Smooth muscle cell (in vitro differentiated cells): Measurements from ENCODE around the gene TAPBPL. TPM values are rescaled to one million over a fixed set of nuclear protein-coding genes. Genes with fewer than 3 reads are reported as not detected.

Source experiments
- DNase-seq: peaks from one replicate; lab custom pipeline; 2025; ENCODE audit not compliant: unreplicated experiment; lab: John Stamatoyannopoulos, UW
- H2AFZ ChIP-seq: fragments of 200-600 bp; sonication (generic); 2 replicates; pipeline ENCODE4 v1.6.0; 2016; ENCODE audit warnings: antibody characterized with exemption, low read depth, mild to moderate bottlenecking
- H3F3A ChIP-seq: fragments of 200-600 bp; sonication (generic); 2 replicates; pipeline ENCODE4 v1.6.0; 2017; ENCODE audit warnings: antibody characterized with exemption, low read depth
- H3K27ac ChIP-seq: fragments of 200-600 bp; sonication (generic); 2 replicates; pipeline ENCODE4 v1.5.1; 2016; ENCODE audit warnings: low read depth, mild to moderate bottlenecking
- H3K27me3 ChIP-seq: fragments of 200-600 bp; sonication (generic); 2 replicates; pipeline ENCODE4 v1.6.1; 2016; ENCODE audit warnings: low read depth, mild to moderate bottlenecking
- H3K36me3 ChIP-seq: fragments of 200-600 bp; sonication (generic); 2 replicates; pipeline ENCODE4 v1.5.1; 2016; ENCODE audit warnings: low read depth
- H3K4me1 ChIP-seq: fragments of 200-600 bp; sonication (generic); 2 replicates; pipeline ENCODE4 v1.5.1; 2016; ENCODE audit warnings: low read depth
- H3K4me2 ChIP-seq: fragments of 200-600 bp; sonication (generic); 2 replicates; pipeline ENCODE4 v1.6.0; 2016; ENCODE audit warnings: mild to moderate bottlenecking
- H3K4me3 ChIP-seq: fragments of 200-600 bp; sonication (generic); 2 replicates; pipeline ENCODE4 v1.5.1; 2016; ENCODE audit warnings: mild to moderate bottlenecking
- H3K79me2 ChIP-seq: fragments of 200-600 bp; sonication (generic); 2 replicates; pipeline ENCODE4 v1.6.0; 2016; ENCODE audit warnings: low read depth, mild to moderate bottlenecking
- H3K9ac ChIP-seq: fragments of 200-600 bp; sonication (generic); 2 replicates; pipeline ENCODE4 v1.6.0; 2016; ENCODE audit warnings: low read depth
- H3K9me3 ChIP-seq: fragments of 200-600 bp; sonication (generic); replicated peaks from 2 replicates; pipeline ENCODE4 v1.5.1; 2016; ENCODE audit warnings: low read depth
- H4K20me1 ChIP-seq: fragments of 200-600 bp; sonication (generic); 2 replicates; pipeline ENCODE4 v1.6.0; 2016; ENCODE audit warnings: low read depth
- CTCF ChIP-seq: fragments of 200-600 bp; sonication (generic); IDR thresholded peaks from 2 replicates; pipeline ENCODE4 v1.5.1; 2017; ENCODE audit warnings: borderline replicate concordance, mild to moderate bottlenecking, antibody characterized with exemption; ENCODE audit not compliant: insufficient read depth, poor library complexity, severe bottlenecking
- WGBS: methylation state at CpG from one replicate; pipeline ENCODE4 v1.1.7; 2016; ENCODE audit warnings: low lambda C conversion rate; 5-methylcytosine and 5-hydroxymethylcytosine counted together
- polyA plus RNA-seq: library from polyadenylated mRNA; unstranded; fragments of >200 nt; fragmentation: Nextera tagmentation; extraction: Ambion mirVana; gene quantifications from 2 replicates; pipeline ENCODE4 v1.2.1, GENCODE V29; 2016
- total RNA-seq: library from RNA; depleted of rRNA; stranded (reverse); fragments of >200 nt; gene quantifications from 2 replicates; pipeline ENCODE4 v1.2.3, GENCODE V29; 2014

Gene TAPBPL
- total and polyA plus RNA-seq, 2 experiments from 2014 or later: 0.85 to 3.2 TPM

GRCh38 chr12:6458281-6459003 lies 6.6 kb downstream of the TAPBPL start:
- WGBS: 97% methylated on average over 14 of the region's 14 CpGs
- H3K27me3 ChIP-seq: no peaks in the 10 kb centered on the region
- no peak overlapping the region for H3K27ac ChIP-seq
- no peaks in the 10 kb centered on the region for H3F3A ChIP-seq
- no peaks in the 10 kb centered on the region for H3K4me1 ChIP-seq
- H3K4me3 ChIP-seq: no peak overlapping the region
- H3K9ac ChIP-seq: no peak overlapping the region
- no peaks in the 10 kb centered on the region for H3K9me3 ChIP-seq
- no peak overlapping the region for H3K4me2 ChIP-seq
- no peak for DNase-seq
- no peaks in the 10 kb centered on the region for H4K20me1 ChIP-seq
- no peak overlapping the region for H2AFZ ChIP-seq
- no peaks in the 10 kb centered on the region for H3K79me2 ChIP-seq
- H3K36me3 ChIP-seq: no peaks in the 10 kb centered on the region
- TF ChIP-seq CTCF: no peak

- 96% methylated on average over 2 of the region's 2 CpGs for WGBS
- no peak overlapping the region for H3K9ac ChIP-seq
- H3K4me2 ChIP-seq: no peak overlapping the region
- no peaks in the 10 kb centered on the region for H3K27me3 ChIP-seq
- H3K36me3 ChIP-seq: no peaks in the 10 kb centered on the region
- no peak overlapping the region for H3K27ac ChIP-seq
- no peak overlapping the region for H3K4me3 ChIP-seq
- no peak for TF ChIP-seq CTCF
- H3K79me2 ChIP-seq: no peaks in the 10 kb centered on the region
- no peaks in the 10 kb centered on the region for H4K20me1 ChIP-seq
- no peak for DNase-seq
- no peak overlapping the region for H2AFZ ChIP-seq
- H3K9me3 ChIP-seq: no peaks in the 10 kb centered on the region
- H3F3A ChIP-seq: no peaks in the 10 kb centered on the region
- H3K4me1 ChIP-seq: no peaks in the 10 kb centered on the region
Observed at GRCh38 chr12:6459004-6459337, 7.1 kb downstream of the TAPBPL start.

GRCh38 chr12:6460751-6461371 lies 9.0 kb downstream of the TAPBPL start:
- H3K27ac ChIP-seq: no peak overlapping the region
- DNase-seq: no peak
- no peaks in the 10 kb centered on the region for H3K4me1 ChIP-seq
- no peak overlapping the region for H3K9ac ChIP-seq
- no peak overlapping the region for H3K4me2 ChIP-seq
- no peak overlapping the region for H3K4me3 ChIP-seq
- H3K79me2 ChIP-seq: no peaks in the 10 kb centered on the region
- H4K20me1 ChIP-seq: no peaks in the 10 kb centered on the region
- no peak for TF ChIP-seq CTCF
- 78% methylated on average over 10 of the region's 10 CpGs for WGBS
- H3K36me3 ChIP-seq: no peaks in the 10 kb centered on the region
- H3K9me3 ChIP-seq: no peaks in the 10 kb centered on the region
- no peaks in the 10 kb centered on the region for H3K27me3 ChIP-seq
- H2AFZ ChIP-seq: no peak overlapping the region
- H3F3A ChIP-seq: no peaks in the 10 kb centered on the region
